HCT116 (cell line): ENCODE data around the gene NFE2. TPM values are rescaled to one million over a fixed set of nuclear protein-coding genes. Genes with fewer than 3 reads are reported as not detected.

ENCODE experiments used
- ATAC-seq: fragments of 200-7000 bp; cut with Tn5 transposase; 2 replicates; pipeline ENCODE4 v1.9.1; 2020; ENCODE audit warnings: mild to moderate bottlenecking, moderate library complexity
- BruUV-seq: library from RNA; stranded (reverse); fragments of 400-500 nt; replicated peaks from 2 replicates; lab custom pipeline; 2021; lab: Mats Ljungman, UMichigan
- CTCF ChIA-PET: fragments of 300-600 bp; sonication (Branson Sonifier 250); formaldehyde crosslinking; loops from one replicate; lab custom pipeline; 2021; ENCODE audit warnings: antibody characterized with exemption; lab: Charles Lee
- POLR2A ChIA-PET: fragments of 300-600, 350-600 bp; sonication (Branson Sonifier 250); formaldehyde crosslinking; loops from one replicate; lab custom pipeline; 2021; ENCODE audit warnings: antibody characterized with exemption; lab: Charles Lee
- RAD21 ChIA-PET, 2 experiments: fragments of 300-600 bp; sonication (Branson Sonifier 250); formaldehyde crosslinking; loops; one replicate each; lab custom pipeline; 2023; ENCODE audit warnings: low total read pairs in 2 of 2; ENCODE audit not compliant: uncharacterized antibody in 2 of 2, unreplicated experiment in 2 of 2, low non-redundant PET in 1 of 2; lab: Charles Lee
- DNase-seq: peaks from one replicate; pipeline ENCODE4 v3.0.0-alpha.2; 2010; ENCODE audit warnings: low read depth, low spot score
- H2AFZ ChIP-seq: fragments of 200-600 bp; shearing (Covaris generic), sonication (generic); 2 replicates; pipeline ENCODE4 v1.6.1; 2017; ENCODE audit warnings: low read depth, mixed run types, mixed read lengths, antibody characterized with exemption, low read length; ENCODE audit not compliant: poor library complexity, severe bottlenecking
- H3K27ac ChIP-seq: 2 replicates; pipeline ENCODE4 v1.5.1; 2012; ENCODE audit warnings: low read depth, low read length
- H3K27me3 ChIP-seq: fragments of 200-600 bp; sonication (generic); 2 replicates; pipeline ENCODE4 v1.6.1; 2016; ENCODE audit warnings: mixed run types, low read length, mixed read lengths; ENCODE audit not compliant: insufficient read depth
- H3K36me3 ChIP-seq, 2 experiments: fragments of 200-500 bp in 1 of 2; fragments of 200-600 bp in 1 of 2; sonication (Bioruptor generic) in 1 of 2; sonication (generic) in 1 of 2; 2 replicates each; pipeline versions ENCODE4 v1.5.1 to v1.6.1; 2014 to 2016; ENCODE audit warnings: low read length in 2 of 2, inconsistent platforms in 1 of 2, mixed read lengths in 1 of 2, mixed run types in 1 of 2; ENCODE audit not compliant: insufficient read depth in 2 of 2, control insufficient read depth in 1 of 2
- H3K4me1 ChIP-seq, 2 experiments: fragments of 200-600 bp in 1 of 2; sonication (generic) in 1 of 2; 2 replicates each; pipeline versions ENCODE4 v1.5.1 to v1.6.1; 2012 to 2017; ENCODE audit warnings: low read length in 2 of 2, inconsistent platforms in 1 of 2, mild to moderate bottlenecking in 1 of 2, mixed read lengths in 1 of 2, mixed run types in 1 of 2, moderate library complexity in 1 of 2; ENCODE audit not compliant: insufficient read depth in 2 of 2, control insufficient read depth in 1 of 2
- H3K4me2 ChIP-seq: fragments of 200-600 bp; sonication (generic); 2 replicates; pipeline ENCODE4 v1.6.1; 2017; ENCODE audit warnings: mixed run types, low read length, mixed read lengths
- H3K4me3 ChIP-seq, 2 experiments: fragments of 200-600 bp in 1 of 2; sonication (generic) in 1 of 2; replicated peaks in 1 of 2; 2 replicates each; pipeline ENCODE4 v1.5.1; 2011 to 2016; ENCODE audit warnings: low read length in 2 of 2, control low read depth in 1 of 2, low read depth in 1 of 2, mild to moderate bottlenecking in 1 of 2, mixed read lengths in 1 of 2, mixed run types in 1 of 2
- H3K79me2 ChIP-seq: fragments of 200-600 bp; sonication (generic); 2 replicates; pipeline ENCODE4 v1.6.1; 2017; ENCODE audit warnings: mild to moderate bottlenecking, mixed run types, low read length, moderate library complexity, mixed read lengths; ENCODE audit not compliant: insufficient read depth
- H3K9ac ChIP-seq: fragments of 200-600 bp; sonication (generic); 2 replicates; pipeline ENCODE4 v1.6.1; 2016; ENCODE audit warnings: low read length, mixed read lengths
- H3K9me2 ChIP-seq: fragments of 200-600 bp; sonication (generic), shearing (Covaris generic); 2 replicates; pipeline ENCODE4 v1.6.1; 2017; ENCODE audit warnings: mixed run types, mild to moderate bottlenecking, moderate library complexity; ENCODE audit not compliant: insufficient read depth
- H3K9me3 ChIP-seq, 2 experiments: fragments of 200-500 bp in 1 of 2; fragments of 200-600 bp in 1 of 2; sonication (Bioruptor generic) in 1 of 2; sonication (generic) in 1 of 2; 2 replicates each; pipeline ENCODE4 v1.6.1; 2014 to 2017; ENCODE audit warnings: low read length in 2 of 2, mixed read lengths in 2 of 2, inconsistent platforms in 1 of 2, low read depth in 1 of 2, mild to moderate bottlenecking in 1 of 2, mixed run types in 1 of 2, moderate library complexity in 1 of 2; ENCODE audit not compliant: control insufficient read depth in 1 of 2, insufficient read depth in 1 of 2
- H4K20me1 ChIP-seq: fragments of 200-600 bp; sonication (generic), shearing (Covaris generic); 2 replicates; pipeline ENCODE4 v1.6.1; 2017; ENCODE audit warnings: mixed run types, mild to moderate bottlenecking, moderate library complexity; ENCODE audit not compliant: insufficient read depth
- CBX3 ChIP-seq: IDR thresholded peaks from 2 replicates; pipeline ENCODE4 v1.6.1; 2012; ENCODE audit warnings: low read depth
- EGR1 ChIP-seq: IDR thresholded peaks from 2 replicates; pipeline ENCODE4 v1.6.1; 2012; ENCODE audit warnings: low read depth
- ELF1 ChIP-seq: IDR thresholded peaks from 2 replicates; pipeline ENCODE4 v1.6.1; 2012; ENCODE audit warnings: low read depth, borderline replicate concordance
- EZH2 ChIP-seq: fragments of 200-600 bp; sonication (generic); IDR thresholded peaks from 2 replicates; pipeline ENCODE4 v1.6.1; 2017; ENCODE audit warnings: antibody characterized with exemption, mixed run types
- EZH2phosphoT487 ChIP-seq: fragments of 200-600 bp; IDR thresholded peaks from 2 replicates; pipeline ENCODE4 v1.6.1; 2018; ENCODE audit warnings: antibody characterized with exemption, borderline replicate concordance
- FOSL1 ChIP-seq: IDR thresholded peaks from 2 replicates; pipeline ENCODE4 v1.6.1; 2012; ENCODE audit warnings: low read depth
- JUND ChIP-seq: IDR thresholded peaks from 2 replicates; pipeline ENCODE4 v1.6.1; 2012
- POLR2A ChIP-seq: IDR thresholded peaks from 2 replicates; pipeline ENCODE4 v1.7.0; 2011; ENCODE audit warnings: borderline replicate concordance; ENCODE audit not compliant: insufficient read depth, insufficient read length; ENCODE audit errors: extremely low read depth
- POLR2AphosphoS5 ChIP-seq: IDR thresholded peaks from 2 replicates; pipeline ENCODE4 v1.6.1; 2011; ENCODE audit warnings: mild to moderate bottlenecking, low read depth, low read length, moderate library complexity
- RAD21 ChIP-seq: IDR thresholded peaks from 2 replicates; pipeline ENCODE4 v1.6.1; 2012; ENCODE audit warnings: low read depth, mild to moderate bottlenecking
- SIN3A ChIP-seq: IDR thresholded peaks from 2 replicates; pipeline ENCODE4 v1.6.1; 2012; ENCODE audit warnings: low read depth
- SRF ChIP-seq: IDR thresholded peaks from 2 replicates; pipeline ENCODE4 v1.6.1; 2012; ENCODE audit warnings: low read depth
- YY1 ChIP-seq: IDR thresholded peaks from 2 replicates; pipeline ENCODE4 v1.6.1; 2011; ENCODE audit warnings: low read length, low read depth, moderate library complexity, mild to moderate bottlenecking; ENCODE audit not compliant: insufficient replicate concordance; ENCODE audit errors: extremely low read depth
- ZFX ChIP-seq: fragments of 450-650 bp; IDR thresholded peaks from 2 replicates; pipeline ENCODE4 v1.6.1; 2017
- ZNF274 ChIP-seq: fragments of 200-500 bp; sonication (Bioruptor generic); IDR thresholded peaks from 2 replicates; pipeline ENCODE4 v1.6.1; 2014; ENCODE audit warnings: mild to moderate bottlenecking, low read depth, low read length, inconsistent platforms
- intact Hi-C: fragments of 100-400 bp; cut with micrococcal nuclease; formaldehyde crosslinking; loops from 2 replicates; pipeline ENCODE4 v1.10.0; 2022
- total RNA-seq: library from RNA; stranded (reverse); gene quantifications from one replicate; pipeline ENCODE4 v1.2.1, GENCODE V29; 2021; ENCODE audit not compliant: unreplicated experiment
- TF ChIP-seq, protein P1 (sequence below), 3 experiments: fragments of 200-600 bp in 1 of 3; sonication (generic) in 1 of 3; IDR thresholded peaks in 2 of 3; conservative IDR thresholded peaks in 1 of 3; 2 replicates each; pipeline ENCODE4 v1.5.1; 2012 to 2017; ENCODE audit warnings: low read depth in 2 of 3, low read length in 2 of 3, antibody characterized with exemption in 1 of 3, borderline replicate concordance in 1 of 3, control low read depth in 1 of 3, mild to moderate bottlenecking in 1 of 3, mixed read lengths in 1 of 3, mixed run types in 1 of 3, moderate library complexity in 1 of 3; ENCODE audit not compliant: insufficient read depth in 1 of 3
- TF ChIP-seq, protein P2 (sequence below): IDR thresholded peaks from 2 replicates; pipeline ENCODE4 v1.6.1; 2012; ENCODE audit warnings: low read depth
- TF ChIP-seq, protein P3 (sequence below): IDR thresholded peaks from 2 replicates; pipeline ENCODE4 v1.6.1; 2011; ENCODE audit warnings: mild to moderate bottlenecking, low read length, moderate library complexity; ENCODE audit not compliant: insufficient replicate concordance; ENCODE audit errors: extremely low read depth

The NFE2 gene
- total RNA-seq, 1 experiment from 2014 or later, result 1.3 TPM

DNA sequence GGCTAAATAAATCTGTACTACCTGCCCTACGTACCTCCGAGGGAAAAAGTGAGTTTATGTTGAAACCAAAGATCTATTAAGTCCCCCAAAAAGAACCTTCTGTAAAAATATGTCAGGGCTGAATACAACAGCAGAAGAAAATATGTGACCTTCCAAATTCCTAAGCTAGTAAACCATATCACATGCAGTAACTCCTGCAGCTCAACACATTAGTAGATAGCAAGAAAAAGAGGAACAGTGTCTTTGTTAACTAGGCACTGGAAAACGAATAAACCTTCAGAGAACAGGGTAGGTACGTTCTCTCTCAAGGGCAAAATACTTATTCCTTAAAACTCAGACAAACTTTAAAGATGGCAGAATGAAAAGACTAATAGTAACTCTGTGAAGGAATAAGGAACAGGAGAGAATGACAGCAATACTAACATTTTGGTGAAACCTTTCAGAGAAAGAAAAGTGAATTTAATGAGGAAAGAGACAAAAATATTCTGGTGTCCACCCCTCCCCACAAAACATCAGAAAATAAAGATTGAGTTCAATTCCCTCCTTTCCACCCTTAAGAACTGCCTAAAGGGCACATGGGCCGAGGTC lies 38.9 kb downstream of the NFE2 start:
- Histone ChIP-seq H3K4me2 (peak overlapping the region; percentile 53), H3K79me2 (peaks cover 22% of the 10 kb centered on the region), H2AFZ (no peak overlapping the region), H3K4me3 (no peak overlapping the region; a peak in 1 of 4 replicates), H3K4me1 (peaks cover 48 to 53% of the 10 kb centered on the region in 2 experiments), H3K9ac (peak overlapping the region; percentile 13), H3K36me3 (0 out of 4 replicates have a peak, but pooled peaks cover 0 to 7% of the 10 kb centered on the region in 2 experiments), H3K27ac (no peak overlapping the region), H3K9me2 (no peaks in the 10 kb centered on the region), H3K27me3 (no peaks in the 10 kb centered on the region), H3K9me3 (no peaks in the 10 kb centered on the region), H4K20me1 (no peaks in the 10 kb centered on the region)
- CTCF ChIA-PET, result interaction anchor here (1.4 to 2.0 kb wide), 2 partner anchors 9 to 63 kb away, joined by 3 to 17 read pairs; partner anchors contain the start of gene COPZ1
- POLR2A ChIA-PET, result interaction anchor here (1.0 to 2.6 kb wide), 3 partner anchors 11 to 24 kb away, joined by 3 to 17 read pairs (median 4); partner anchors contain the start of genes CBX5 and HNRNPA1
- RAD21 ChIA-PET, result interaction anchor here (0.6 to 0.7 kb wide), 2 partner anchors 18 to 239 kb away, joined by 3 to 4 read pairs; partner anchors contain the start of gene CBX5 (in 1 of the 2)
- DNase-seq (no peak), ATAC-seq (no peak)
- no peak for TF ChIP-seq SRF
- TF ChIP-seq RAD21, result no peak
- no peak for TF ChIP-seq CBX3
- TF ChIP-seq EZH2phosphoT487, result no peak
- no peak for TF ChIP-seq POLR2A
- no peak for TF ChIP-seq ZNF274
- no peak for TF ChIP-seq POLR2AphosphoS5
- TF ChIP-seq ELF1, result no peak
- no peak for TF ChIP-seq EZH2
- TF ChIP-seq SIN3A, result no peak
- TF ChIP-seq ZFX, result no peak
- no peak for TF ChIP-seq YY1
- TF ChIP-seq FOSL1, result no peak
- no peak for TF ChIP-seq EGR1
- TF ChIP-seq, protein P1, sequence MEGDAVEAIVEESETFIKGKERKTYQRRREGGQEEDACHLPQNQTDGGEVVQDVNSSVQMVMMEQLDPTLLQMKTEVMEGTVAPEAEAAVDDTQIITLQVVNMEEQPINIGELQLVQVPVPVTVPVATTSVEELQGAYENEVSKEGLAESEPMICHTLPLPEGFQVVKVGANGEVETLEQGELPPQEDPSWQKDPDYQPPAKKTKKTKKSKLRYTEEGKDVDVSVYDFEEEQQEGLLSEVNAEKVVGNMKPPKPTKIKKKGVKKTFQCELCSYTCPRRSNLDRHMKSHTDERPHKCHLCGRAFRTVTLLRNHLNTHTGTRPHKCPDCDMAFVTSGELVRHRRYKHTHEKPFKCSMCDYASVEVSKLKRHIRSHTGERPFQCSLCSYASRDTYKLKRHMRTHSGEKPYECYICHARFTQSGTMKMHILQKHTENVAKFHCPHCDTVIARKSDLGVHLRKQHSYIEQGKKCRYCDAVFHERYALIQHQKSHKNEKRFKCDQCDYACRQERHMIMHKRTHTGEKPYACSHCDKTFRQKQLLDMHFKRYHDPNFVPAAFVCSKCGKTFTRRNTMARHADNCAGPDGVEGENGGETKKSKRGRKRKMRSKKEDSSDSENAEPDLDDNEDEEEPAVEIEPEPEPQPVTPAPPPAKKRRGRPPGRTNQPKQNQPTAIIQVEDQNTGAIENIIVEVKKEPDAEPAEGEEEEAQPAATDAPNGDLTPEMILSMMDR (IDR thresholded peaks at IDR 0.05 in 2 of 3, conservative IDR thresholded peaks at IDR 0.05 in 1 of 3; ENCODE audit: borderline replicate concordance in 1 of 3, insufficient read depth in 1 of 3, low read depth in 2 of 3, low read length in 2 of 3), result no peak
- TF ChIP-seq, protein P2, sequence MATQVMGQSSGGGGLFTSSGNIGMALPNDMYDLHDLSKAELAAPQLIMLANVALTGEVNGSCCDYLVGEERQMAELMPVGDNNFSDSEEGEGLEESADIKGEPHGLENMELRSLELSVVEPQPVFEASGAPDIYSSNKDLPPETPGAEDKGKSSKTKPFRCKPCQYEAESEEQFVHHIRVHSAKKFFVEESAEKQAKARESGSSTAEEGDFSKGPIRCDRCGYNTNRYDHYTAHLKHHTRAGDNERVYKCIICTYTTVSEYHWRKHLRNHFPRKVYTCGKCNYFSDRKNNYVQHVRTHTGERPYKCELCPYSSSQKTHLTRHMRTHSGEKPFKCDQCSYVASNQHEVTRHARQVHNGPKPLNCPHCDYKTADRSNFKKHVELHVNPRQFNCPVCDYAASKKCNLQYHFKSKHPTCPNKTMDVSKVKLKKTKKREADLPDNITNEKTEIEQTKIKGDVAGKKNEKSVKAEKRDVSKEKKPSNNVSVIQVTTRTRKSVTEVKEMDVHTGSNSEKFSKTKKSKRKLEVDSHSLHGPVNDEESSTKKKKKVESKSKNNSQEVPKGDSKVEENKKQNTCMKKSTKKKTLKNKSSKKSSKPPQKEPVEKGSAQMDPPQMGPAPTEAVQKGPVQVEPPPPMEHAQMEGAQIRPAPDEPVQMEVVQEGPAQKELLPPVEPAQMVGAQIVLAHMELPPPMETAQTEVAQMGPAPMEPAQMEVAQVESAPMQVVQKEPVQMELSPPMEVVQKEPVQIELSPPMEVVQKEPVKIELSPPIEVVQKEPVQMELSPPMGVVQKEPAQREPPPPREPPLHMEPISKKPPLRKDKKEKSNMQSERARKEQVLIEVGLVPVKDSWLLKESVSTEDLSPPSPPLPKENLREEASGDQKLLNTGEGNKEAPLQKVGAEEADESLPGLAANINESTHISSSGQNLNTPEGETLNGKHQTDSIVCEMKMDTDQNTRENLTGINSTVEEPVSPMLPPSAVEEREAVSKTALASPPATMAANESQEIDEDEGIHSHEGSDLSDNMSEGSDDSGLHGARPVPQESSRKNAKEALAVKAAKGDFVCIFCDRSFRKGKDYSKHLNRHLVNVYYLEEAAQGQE, result no peak
- no peak for TF ChIP-seq JUND
- TF ChIP-seq, protein P3, sequence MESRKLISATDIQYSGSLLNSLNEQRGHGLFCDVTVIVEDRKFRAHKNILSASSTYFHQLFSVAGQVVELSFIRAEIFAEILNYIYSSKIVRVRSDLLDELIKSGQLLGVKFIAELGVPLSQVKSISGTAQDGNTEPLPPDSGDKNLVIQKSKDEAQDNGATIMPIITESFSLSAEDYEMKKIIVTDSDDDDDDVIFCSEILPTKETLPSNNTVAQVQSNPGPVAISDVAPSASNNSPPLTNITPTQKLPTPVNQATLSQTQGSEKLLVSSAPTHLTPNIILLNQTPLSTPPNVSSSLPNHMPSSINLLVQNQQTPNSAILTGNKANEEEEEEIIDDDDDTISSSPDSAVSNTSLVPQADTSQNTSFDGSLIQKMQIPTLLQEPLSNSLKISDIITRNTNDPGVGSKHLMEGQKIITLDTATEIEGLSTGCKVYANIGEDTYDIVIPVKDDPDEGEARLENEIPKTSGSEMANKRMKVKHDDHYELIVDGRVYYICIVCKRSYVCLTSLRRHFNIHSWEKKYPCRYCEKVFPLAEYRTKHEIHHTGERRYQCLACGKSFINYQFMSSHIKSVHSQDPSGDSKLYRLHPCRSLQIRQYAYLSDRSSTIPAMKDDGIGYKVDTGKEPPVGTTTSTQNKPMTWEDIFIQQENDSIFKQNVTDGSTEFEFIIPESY, result no peak
- BruUV-seq, result no TSS peak
- intact Hi-C loops, result no loop called here
